ENCODE results near the gene CRYGN. TPM values are rescaled to one million over a fixed set of nuclear protein-coding genes. Genes with fewer than 3 reads are reported as not detected.
A peak's percentile ranks its signal among the peaks of the same experiment; 100 is the strongest.

CRYGN gene
- total RNA-seq, 1 donor from 2014 or later, result 0.41 TPM

- H3K27ac ChIP-seq (replicated peaks), result no peak overlapping the region
- no peak for DNase-seq
- H3K4me3 ChIP-seq, result no peak overlapping the region
- peaks cover 5% of the 10 kb centered on the region for H3K4me1 ChIP-seq
- H3K36me3 ChIP-seq, result no peaks in the 10 kb centered on the region
- TF ChIP-seq CTCF (IDR thresholded peaks at IDR 0.05; ENCODE audit: borderline replicate concordance), result no peak
- no peaks in the 10 kb centered on the region for H3K9me3 ChIP-seq (replicated peaks)
- H3K27me3 ChIP-seq (ENCODE audit: low read depth), result peaks cover 11% of the 10 kb centered on the region
- intact Hi-C loops (cut with micrococcal nuclease), result no loop called here
Observed at GRCh38 chr7:151429560-151430331, 10.2 kb downstream of the CRYGN start.

- peaks cover 5% of the 10 kb centered on the region for H3K4me1 ChIP-seq
- no peaks in the 10 kb centered on the region for H3K9me3 ChIP-seq (replicated peaks)
- H3K27me3 ChIP-seq (ENCODE audit: low read depth), result peaks cover 11% of the 10 kb centered on the region
- intact Hi-C loops (cut with micrococcal nuclease), result no loop called here
- TF ChIP-seq CTCF (IDR thresholded peaks at IDR 0.05; ENCODE audit: borderline replicate concordance), result no peak
- H3K27ac ChIP-seq (replicated peaks), result no peak overlapping the region
- DNase-seq, result no peak
- H3K4me3 ChIP-seq, result no peak overlapping the region
- no peaks in the 10 kb centered on the region for H3K36me3 ChIP-seq
Observed at GRCh38 chr7:151429237-151429559, 10.7 kb downstream of the CRYGN start.

DNA sequence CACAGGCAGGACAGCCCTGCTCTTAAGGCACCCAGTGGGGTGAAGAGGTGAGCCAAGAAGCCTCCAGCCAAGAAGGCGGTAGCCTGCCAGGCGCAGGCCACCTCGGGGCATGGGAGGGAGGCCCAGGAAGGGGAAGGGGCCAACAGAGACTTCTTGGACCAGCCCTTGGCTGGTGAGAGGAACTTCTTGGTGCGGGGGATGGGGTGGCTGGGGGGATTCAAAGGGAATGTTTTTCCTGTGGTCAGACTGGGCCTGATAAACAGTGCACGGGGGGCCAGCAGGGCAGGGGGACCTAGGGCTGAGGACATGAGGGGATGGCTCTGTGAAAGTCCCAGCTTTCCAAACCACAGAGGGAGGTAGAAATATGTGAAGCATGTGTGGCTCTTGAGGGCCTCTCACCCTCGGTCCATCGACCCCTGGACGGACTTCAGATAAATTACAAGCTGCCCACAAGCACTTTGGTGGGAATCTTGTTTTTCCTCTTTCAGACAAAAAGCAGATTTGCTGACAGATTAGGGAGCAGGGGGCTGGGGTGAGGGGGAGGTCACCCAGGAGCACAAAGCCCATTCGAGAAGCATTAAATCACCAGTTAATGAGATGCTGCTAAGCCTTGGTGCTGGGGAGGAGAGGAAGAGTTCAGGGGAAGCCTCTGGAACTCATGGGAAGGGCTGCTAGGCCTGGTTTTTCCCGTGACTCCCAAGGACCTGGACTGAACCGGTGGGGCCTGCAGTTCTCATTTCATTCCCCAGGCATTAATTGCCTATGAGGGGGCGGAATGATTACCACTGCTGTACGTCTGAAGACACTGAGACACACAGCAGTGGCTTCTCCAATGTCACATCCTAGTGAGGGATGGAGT is 11.3 kb downstream of the CRYGN start:
- peaks cover 5% of the 10 kb centered on the region for H3K4me1 ChIP-seq
- H3K27ac ChIP-seq (replicated peaks), result no peak overlapping the region
- no peak for TF ChIP-seq CTCF (IDR thresholded peaks at IDR 0.05; ENCODE audit: borderline replicate concordance)
- no peak overlapping the region for H3K4me3 ChIP-seq
- H3K27me3 ChIP-seq (ENCODE audit: low read depth), result peaks cover 11% of the 10 kb centered on the region
- no peaks in the 10 kb centered on the region for H3K9me3 ChIP-seq (replicated peaks)
- intact Hi-C loops (cut with micrococcal nuclease), result no loop called here
- H3K36me3 ChIP-seq, result no peaks in the 10 kb centered on the region
- no peak for DNase-seq

GRCh38 chr7:151427705-151428377 is 12.1 kb downstream of the CRYGN start:
- intact Hi-C loops (cut with micrococcal nuclease), result no loop called here
- no peaks in the 10 kb centered on the region for H3K36me3 ChIP-seq
- no peak for TF ChIP-seq CTCF (IDR thresholded peaks at IDR 0.05; ENCODE audit: borderline replicate concordance)
- no peaks in the 10 kb centered on the region for H3K9me3 ChIP-seq (replicated peaks)
- peaks cover 5% of the 10 kb centered on the region for H3K4me1 ChIP-seq
- no peak for DNase-seq
- no peak overlapping the region for H3K4me3 ChIP-seq
- no peak overlapping the region for H3K27ac ChIP-seq (replicated peaks)
- peaks cover 11% of the 10 kb centered on the region for H3K27me3 ChIP-seq (ENCODE audit: low read depth)

GRCh38 chr7:151426904-151427704 is 12.8 kb downstream of the CRYGN start:
- no peak for TF ChIP-seq CTCF (IDR thresholded peaks at IDR 0.05; ENCODE audit: borderline replicate concordance)
- H3K27me3 ChIP-seq (ENCODE audit: low read depth), result peaks cover 11% of the 10 kb centered on the region
- intact Hi-C loops (cut with micrococcal nuclease), result no loop called here
- peaks cover 5% of the 10 kb centered on the region for H3K4me1 ChIP-seq
- no peak overlapping the region for H3K4me3 ChIP-seq
- H3K27ac ChIP-seq (replicated peaks), result peak overlapping the region; percentile 31
- H3K36me3 ChIP-seq, result no peaks in the 10 kb centered on the region
- no peaks in the 10 kb centered on the region for H3K9me3 ChIP-seq (replicated peaks)
- no peak for DNase-seq
